ENCODE measurements around the gene DAD1.
"Not testable (repeated sequence)": the region's sequence is repeated elsewhere in the genome, so short reads cannot be mapped to it uniquely, and the experiment has no call there.

Gene DAD1

GRCh38 chr14:22589096-22589839 is at the start of gene DAD1:
Gene DAD1 (minus strand): TSS chr14:22589224. CDS start chr14:22589157, 67 bp downstream.
- peak; percentile 99 for DNase-seq

GRCh38 chr14:22635980-22636379 is 47.0 kb upstream of the DAD1 start:
- not testable (repeated sequence) for DNase-seq

- DNase-seq, result no peak
These were observed 45.3 kb upstream of the DAD1 start for GRCh38 chr14:22634233-22634900.

- DNase-seq, result no peak
These were observed 41.5 kb upstream of the DAD1 start for GRCh38 chr14:22630486-22630885.

- DNase-seq, result no peak
These were observed 41.0 kb upstream of the DAD1 start for GRCh38 chr14:22630066-22630465.

- DNase-seq, result no peak
These were observed 40.3 kb upstream of the DAD1 start for GRCh38 chr14:22629361-22629760.

- no peak for DNase-seq
These were observed 38.7 kb upstream of the DAD1 start for GRCh38 chr14:22627506-22628263.

GRCh38 chr14:22626590-22626989 is 37.6 kb upstream of the DAD1 start:
- no peak for DNase-seq

- no peak for DNase-seq
These were observed 34.0 kb upstream of the DAD1 start for GRCh38 chr14:22623047-22623446.

- no peak for DNase-seq
These were observed 33.2 kb upstream of the DAD1 start for GRCh38 chr14:22622255-22622654.

GRCh38 chr14:22615765-22616164 is 26.7 kb upstream of the DAD1 start:
- DNase-seq, result not testable (repeated sequence)

GRCh38 chr14:22614240-22614799 is 25.3 kb upstream of the DAD1 start:
- DNase-seq, result no peak

GRCh38 chr14:22613736-22614239 is 24.8 kb upstream of the DAD1 start:
- no peak for DNase-seq

GRCh38 chr14:22613106-22613695 is 24.2 kb upstream of the DAD1 start:
- DNase-seq, result no peak

GRCh38 chr14:22610931-22611330 is 21.9 kb upstream of the DAD1 start:
- no peak for DNase-seq

GRCh38 chr14:22607291-22607690 is 18.3 kb upstream of the DAD1 start:
- no peak for DNase-seq

- DNase-seq, result no peak
These were observed 17.4 kb upstream of the DAD1 start for GRCh38 chr14:22606380-22606779.

- no peak for DNase-seq
These were observed 13.8 kb upstream of the DAD1 start for GRCh38 chr14:22602862-22603261.

- no peak for DNase-seq
These were observed 13.0 kb upstream of the DAD1 start for GRCh38 chr14:22601996-22602395.

- no peak for DNase-seq
These were observed 12.4 kb upstream of the DAD1 start for GRCh38 chr14:22601456-22601855.

- no peak for DNase-seq
These were observed 11.0 kb upstream of the DAD1 start for GRCh38 chr14:22600027-22600426.

- DNase-seq, result no peak
These were observed 10.3 kb upstream of the DAD1 start for GRCh38 chr14:22599349-22599748.

- no peak for DNase-seq
These were observed 9.8 kb upstream of the DAD1 start for GRCh38 chr14:22598896-22599244.
